Mucosa of rectum (tissue), 2 donors: ENCODE results near the gene CLEC4M.
"Not testable (repeated sequence)": the region's sequence is repeated elsewhere in the genome, so short reads cannot be mapped to it uniquely, and the experiment has no call there.

Source experiments
- H3K27ac ChIP-seq, 2 donors: one replicate each; pipeline ENCODE4 v1.7.0; 2013; ENCODE audit warnings: inconsistent platforms in 2 of 2, low read depth in 2 of 2, low read length in 2 of 2
- H3K27me3 ChIP-seq, 2 donors: one replicate each; pipeline ENCODE4 v1.7.0; 2013; ENCODE audit warnings: low read length in 2 of 2; ENCODE audit not compliant: control insufficient read depth in 2 of 2, insufficient read depth in 2 of 2
- H3K36me3 ChIP-seq, 2 donors: one replicate each; pipeline ENCODE4 v1.7.0; 2013; ENCODE audit warnings: low read length in 2 of 2; ENCODE audit not compliant: control insufficient read depth in 2 of 2, insufficient read depth in 2 of 2
- H3K4me1 ChIP-seq, 2 donors: one replicate each; pipeline ENCODE4 v1.7.0; 2013; ENCODE audit warnings: low read length in 2 of 2, mild to moderate bottlenecking in 1 of 2; ENCODE audit not compliant: control insufficient read depth in 2 of 2, insufficient read depth in 2 of 2
- H3K4me3 ChIP-seq, 2 donors: one replicate each; pipeline ENCODE4 v1.7.0; 2013; ENCODE audit warnings: low read length in 2 of 2
- H3K9ac ChIP-seq, 2 donors: one replicate each; pipeline ENCODE4 v1.7.0; 2013; ENCODE audit warnings: low read length in 2 of 2, low read depth in 1 of 2, mild to moderate bottlenecking in 1 of 2
- H3K9me3 ChIP-seq, 2 donors: one replicate each; pipeline ENCODE4 v1.7.0; 2013; ENCODE audit warnings: low read length in 2 of 2; ENCODE audit not compliant: control insufficient read depth in 2 of 2
- donor health status: healthy.
- donor health status: Normal muscosa, but diverticular disease.

CLEC4M gene

DNA sequence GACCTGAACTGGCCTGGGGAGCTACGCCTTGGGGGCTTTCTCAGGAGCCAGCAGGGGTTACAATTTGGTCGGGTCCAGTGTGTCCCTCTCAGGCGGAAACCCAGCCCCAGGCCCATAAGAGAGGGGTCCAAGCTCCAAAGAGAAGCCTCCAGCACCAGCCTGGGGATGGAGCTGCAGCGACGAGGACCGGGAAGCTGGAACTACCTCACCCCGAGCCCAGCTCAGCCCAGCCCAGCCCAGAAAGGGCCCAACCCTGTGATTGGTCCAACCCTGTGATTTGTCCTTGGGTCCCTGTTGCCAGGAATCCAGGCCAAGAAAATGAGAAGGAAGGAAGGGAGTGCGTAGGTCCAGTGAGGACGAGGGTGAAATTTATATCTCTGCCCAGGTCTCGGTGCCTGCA is 24.1 kb downstream of the CLEC4M start:
- peaks cover 16 to 23% of the 10 kb centered on the region in 2 donors for H3K27me3 ChIP-seq

DNA sequence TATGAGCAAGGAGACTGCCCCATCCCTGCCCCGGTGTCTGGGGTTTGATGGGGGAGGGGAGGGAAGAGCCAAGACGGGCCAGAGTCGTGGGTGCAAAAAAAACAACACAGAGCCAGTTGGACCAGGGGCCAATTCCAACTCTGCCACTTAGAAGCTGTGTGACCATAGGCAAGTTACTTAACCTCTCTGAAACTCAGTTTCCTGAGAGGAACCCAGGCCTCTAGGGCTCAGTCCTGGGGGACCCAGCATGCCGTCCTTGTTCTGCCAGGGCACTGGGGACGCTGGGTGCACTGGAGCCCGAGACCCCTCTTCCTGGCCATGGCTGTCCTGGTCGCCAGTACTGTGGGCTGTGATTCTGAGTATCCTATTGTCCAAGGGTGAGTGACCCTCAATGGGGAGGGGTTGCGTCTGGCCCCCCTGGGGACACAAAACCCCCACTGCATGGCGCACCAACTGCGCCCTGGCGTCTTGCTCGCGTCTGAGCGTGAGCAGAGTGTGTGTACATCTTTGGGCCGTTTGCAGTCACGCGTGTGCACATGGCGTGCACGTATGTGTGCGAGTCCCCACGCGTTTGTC is 24.6 kb downstream of the CLEC4M start:
- Histone ChIP-seq H3K4me1 (peaks cover 3 to 6% of the 10 kb centered on the region in 2 donors), H3K27ac (no peak overlapping the region), H3K36me3 (no peaks in the 10 kb centered on the region), H3K27me3 (peaks cover 16 to 23% of the 10 kb centered on the region in 2 donors), H3K9me3 (no peaks in the 10 kb centered on the region), H3K4me3 (no peak overlapping the region), H3K9ac (no peak overlapping the region)

More for the DNA sequence above, 24.1 kb downstream of the CLEC4M start:
- no peaks in the 10 kb centered on the region for H3K9me3 ChIP-seq
- H3K4me3 ChIP-seq: no peak overlapping the region
- peaks cover 3 to 6% of the 10 kb centered on the region in 2 donors for H3K4me1 ChIP-seq
- no peak overlapping the region for H3K27ac ChIP-seq
- no peak overlapping the region for H3K9ac ChIP-seq
- no peaks in the 10 kb centered on the region for H3K36me3 ChIP-seq

DNA sequence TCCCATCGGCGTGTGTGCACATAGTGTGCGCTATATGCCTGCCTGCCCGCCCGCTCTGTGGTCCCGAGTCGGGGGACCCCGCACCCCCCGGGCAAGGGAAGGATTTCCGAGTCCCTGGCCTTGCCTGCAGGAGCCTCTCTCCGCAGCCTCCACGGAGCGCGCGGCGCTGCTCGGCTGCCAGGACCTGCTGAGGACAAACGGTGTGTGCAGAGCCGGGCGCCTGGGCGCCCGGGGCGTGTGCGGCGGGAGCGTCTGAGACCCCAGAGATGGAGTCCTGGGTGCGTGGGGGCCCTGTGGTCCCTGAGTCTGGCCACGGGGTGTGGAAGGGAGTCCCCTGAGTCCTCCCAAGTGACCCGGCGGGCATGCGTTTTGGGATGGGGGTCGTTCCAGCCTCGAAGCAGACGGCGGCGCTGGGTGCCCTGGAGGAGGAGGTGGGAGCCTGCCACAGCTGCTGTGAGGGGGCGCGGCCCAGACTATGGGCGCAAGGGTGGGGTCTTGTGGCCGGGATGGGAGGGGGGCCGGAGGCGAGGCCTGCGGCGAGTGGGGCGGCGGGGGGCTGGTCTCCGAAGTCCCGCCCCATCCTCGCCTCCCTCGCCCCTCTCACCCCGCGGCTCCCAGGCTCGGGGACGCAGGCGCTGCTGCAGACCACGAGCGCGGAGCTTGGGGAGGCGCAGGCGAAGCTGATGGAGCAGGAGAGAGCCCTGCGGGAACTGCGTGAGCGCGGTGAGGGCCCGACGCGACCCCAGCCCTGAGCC is 25.3 kb downstream of the CLEC4M start:
- H3K4me1 ChIP-seq: peaks cover 3 to 6% of the 10 kb centered on the region in 2 donors
- no peak overlapping the region for H3K27ac ChIP-seq
- peaks cover 12 to 20% of the 10 kb centered on the region in 2 donors for H3K27me3 ChIP-seq

DNA sequence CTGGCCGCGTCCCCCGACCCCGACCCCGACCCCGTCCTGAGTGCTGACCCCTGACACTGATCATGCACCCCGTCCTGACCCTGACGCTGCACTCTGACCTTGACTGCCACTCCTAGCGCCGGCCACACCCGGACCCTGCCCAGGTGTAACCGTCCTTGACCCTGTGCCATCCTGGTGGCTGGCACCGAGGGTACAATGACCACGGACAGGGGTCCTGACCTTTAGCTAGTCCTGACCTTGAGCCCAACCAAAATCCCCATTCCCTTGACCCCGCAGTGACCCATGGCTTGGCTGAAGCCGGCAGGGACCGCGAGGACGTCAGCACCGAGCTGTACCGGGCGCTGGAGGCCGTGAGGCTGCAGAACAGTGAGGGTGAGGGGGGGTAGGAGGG is 25.9 kb downstream of the CLEC4M start:
- no peak overlapping the region for H3K9ac ChIP-seq
- H3K9me3 ChIP-seq: no peaks in the 10 kb centered on the region
- H3K27me3 ChIP-seq: peaks cover 12 to 18% of the 10 kb centered on the region in 2 donors
- H3K4me3 ChIP-seq: no peak overlapping the region
- no peak overlapping the region for H3K27ac ChIP-seq
- H3K4me1 ChIP-seq: peaks cover 3 to 6% of the 10 kb centered on the region in 2 donors
- H3K36me3 ChIP-seq: no peaks in the 10 kb centered on the region

More for the DNA sequence above, 25.3 kb downstream of the CLEC4M start:
- Histone ChIP-seq H3K4me3 (no peak overlapping the region), H3K9ac (no peak overlapping the region), H3K9me3 (no peaks in the 10 kb centered on the region), H3K36me3 (no peaks in the 10 kb centered on the region)

DNA sequence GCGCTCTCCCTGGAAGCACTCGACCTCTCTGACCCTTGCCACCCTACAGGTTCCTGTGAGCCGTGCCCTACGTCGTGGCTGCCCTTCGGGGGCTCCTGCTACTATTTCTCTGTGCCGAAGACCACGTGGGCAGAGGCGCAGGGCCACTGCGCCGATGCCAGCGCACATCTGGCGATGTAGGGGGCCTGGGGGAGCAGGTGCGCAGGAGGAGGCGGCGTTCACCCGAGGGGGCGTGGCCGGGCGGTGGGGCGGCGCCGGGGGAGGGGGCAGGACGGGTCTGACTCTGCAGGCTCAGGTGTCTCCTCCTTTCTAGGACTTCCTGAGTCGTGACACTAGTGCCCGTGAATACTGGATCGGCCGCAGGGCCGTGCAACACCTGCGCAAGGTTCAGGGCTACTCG is 26.4 kb downstream of the CLEC4M start:
- H3K27me3 ChIP-seq: peaks cover 12 to 18% of the 10 kb centered on the region in 2 donors
- no peak overlapping the region for H3K27ac ChIP-seq
- H3K9me3 ChIP-seq: no peaks in the 10 kb centered on the region
- no peaks in the 10 kb centered on the region for H3K36me3 ChIP-seq
- H3K4me1 ChIP-seq: peaks cover 3 to 6% of the 10 kb centered on the region in 2 donors
- H3K9ac ChIP-seq: no peak overlapping the region
- H3K4me3 ChIP-seq: peak overlapping the region in 1 of 2 donors; percentile 13

DNA sequence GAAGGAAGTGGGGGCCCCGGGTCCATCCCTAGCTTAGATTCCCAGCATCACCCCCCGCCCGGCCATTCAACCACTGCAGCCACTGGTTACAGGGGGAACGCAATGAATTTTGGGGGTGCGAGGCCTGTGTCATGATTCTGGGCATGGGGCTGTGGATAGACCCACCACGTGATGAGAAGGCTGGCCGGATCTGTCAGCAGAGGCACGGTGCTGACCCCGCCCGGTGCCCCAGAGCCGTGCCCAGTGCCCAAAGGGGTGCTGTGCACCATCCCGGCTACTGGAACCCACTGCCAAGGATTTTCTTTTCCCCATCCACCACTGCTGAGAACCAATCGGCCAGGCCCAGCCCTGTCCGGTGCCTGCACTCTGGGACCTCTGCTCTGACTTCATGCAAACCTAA is 27.4 kb downstream of the CLEC4M start:
- Histone ChIP-seq H3K9me3 (no peaks in the 10 kb centered on the region), H3K4me3 (no peak overlapping the region), H3K36me3 (no peaks in the 10 kb centered on the region), H3K27me3 (peaks cover 12 to 18% of the 10 kb centered on the region in 2 donors), H3K9ac (no peak overlapping the region), H3K4me1 (peaks cover 3 to 6% of the 10 kb centered on the region in 2 donors), H3K27ac (no peak overlapping the region)

DNA sequence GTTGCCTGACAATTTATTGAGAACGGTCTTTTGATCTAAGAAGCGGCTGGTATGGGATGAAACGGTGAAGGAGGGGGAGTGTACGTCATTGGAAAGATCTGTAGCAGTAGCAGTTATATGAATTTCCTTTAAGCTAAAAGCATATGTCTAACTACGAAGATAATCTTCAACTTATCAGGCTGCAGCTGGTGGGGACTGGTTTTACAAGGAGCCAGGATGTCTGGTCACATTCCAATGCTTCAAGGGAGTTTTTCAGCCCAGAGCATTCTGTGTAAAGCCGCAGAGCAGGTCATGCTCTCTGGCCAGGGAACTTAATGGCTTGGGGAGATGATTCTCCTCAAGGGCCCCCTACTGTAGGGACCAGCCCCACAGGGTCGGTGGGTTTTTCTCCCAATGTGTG is 29.2 kb downstream of the CLEC4M start:
- no peaks in the 10 kb centered on the region for H3K36me3 ChIP-seq
- H3K27ac ChIP-seq: no peak overlapping the region
- no peaks in the 10 kb centered on the region for H3K9me3 ChIP-seq
- no peak overlapping the region for H3K9ac ChIP-seq
- H3K27me3 ChIP-seq: peaks cover 9 to 17% of the 10 kb centered on the region in 2 donors
- no peak overlapping the region for H3K4me3 ChIP-seq
- H3K4me1 ChIP-seq: peaks cover 3 to 6% of the 10 kb centered on the region in 2 donors

DNA sequence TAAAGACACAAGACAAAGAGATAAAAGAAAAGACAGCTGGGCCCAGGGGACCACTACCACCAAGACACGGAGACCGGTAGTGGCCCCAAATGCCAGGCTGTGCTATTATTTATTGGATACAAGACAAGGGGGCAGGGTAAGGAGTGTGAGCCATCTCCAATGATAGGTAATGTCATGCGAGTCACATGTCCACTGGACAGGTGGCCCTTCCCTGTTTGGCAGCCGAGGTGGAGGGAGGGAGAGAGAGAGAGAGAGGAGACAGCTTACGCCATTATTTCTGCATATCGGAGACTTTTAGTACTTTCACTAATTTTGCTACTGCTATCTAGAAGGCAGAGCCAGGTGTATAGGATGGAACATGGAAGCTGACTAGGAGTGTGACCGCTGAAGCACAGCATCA is 29.7 kb downstream of the CLEC4M start:
- H3K9me3 ChIP-seq, H3K4me1 ChIP-seq, H3K4me3 ChIP-seq, H3K36me3 ChIP-seq, H3K27ac ChIP-seq, H3K9ac ChIP-seq: not testable (repeated sequence)
- H3K27me3 ChIP-seq: peaks cover 6 to 13% of the 10 kb centered on the region in 2 donors

DNA sequence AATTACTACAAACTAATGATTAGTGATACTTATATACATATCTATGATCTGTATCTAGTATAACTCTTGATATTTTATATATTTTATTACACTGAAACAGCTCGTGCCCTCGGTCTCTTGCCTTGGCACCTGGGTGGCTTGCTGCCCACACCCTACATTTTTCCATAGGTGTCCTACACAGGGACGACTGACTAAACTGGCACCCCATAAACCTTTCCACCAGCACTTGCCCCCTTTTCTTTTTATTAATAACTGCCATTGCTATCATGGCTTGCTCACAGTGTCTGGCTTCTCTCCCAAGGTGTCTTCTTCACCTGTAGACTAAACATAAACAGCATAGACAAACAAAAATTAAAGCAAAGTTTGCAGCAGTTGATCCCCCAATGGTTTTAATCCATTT is 30.4 kb downstream of the CLEC4M start:
- no peak overlapping the region for H3K4me3 ChIP-seq
- H3K9ac ChIP-seq: no peak overlapping the region
- no peaks in the 10 kb centered on the region for H3K36me3 ChIP-seq
- H3K9me3 ChIP-seq: no peaks in the 10 kb centered on the region
- H3K27ac ChIP-seq: no peak overlapping the region
- H3K27me3 ChIP-seq: peaks cover 4 to 11% of the 10 kb centered on the region in 2 donors
- H3K4me1 ChIP-seq: peaks cover 0 to 6% of the 10 kb centered on the region in 2 donors

DNA sequence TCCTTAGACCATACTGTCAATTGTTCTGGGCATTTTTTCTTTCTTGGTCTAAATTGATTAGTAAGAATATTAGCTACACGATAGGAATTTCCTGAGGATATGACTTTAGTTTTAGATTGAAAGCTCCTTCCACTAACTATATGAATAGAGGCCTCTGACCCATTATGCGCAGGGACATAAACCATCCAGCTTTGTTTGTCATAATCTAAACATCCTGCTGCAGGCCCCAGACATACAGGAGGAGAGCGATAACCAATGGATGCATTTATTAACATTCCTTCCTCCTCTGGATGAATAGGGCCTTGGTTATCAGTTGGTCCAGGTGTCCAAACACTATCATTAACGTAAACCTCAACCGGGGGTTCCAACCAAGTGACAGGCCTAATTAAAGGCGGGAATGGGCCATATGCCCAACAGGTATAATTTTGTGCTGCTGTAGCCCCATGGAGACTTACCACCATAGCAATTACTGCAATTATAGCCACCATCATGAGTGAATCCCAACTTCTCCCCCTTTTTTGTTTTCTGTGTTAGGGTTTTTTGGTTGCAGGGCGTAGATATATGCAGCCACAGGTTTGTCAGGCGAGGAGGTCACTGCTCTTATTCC is 32.6 kb downstream of the CLEC4M start:
- Histone ChIP-seq H3K27ac (no peak overlapping the region), H3K9ac (no peak overlapping the region), H3K36me3 (no peaks in the 10 kb centered on the region), H3K27me3 (peaks cover 3% of the 10 kb centered on the region in 2 donors), H3K9me3 (no peaks in the 10 kb centered on the region), H3K4me3 (no peak overlapping the region), H3K4me1 (peaks cover 0 to 3% of the 10 kb centered on the region in 2 donors)
